Memory B cell (primary cell): ENCODE measurements around the gene EPHA6.

Source experiments
- ATAC-seq: fragments of 150-1000 bp; cut with Tn5 transposase; 2 replicates; pipeline ENCODE4 v1.10.0; 2021; ENCODE audit warnings: low read depth, mild to moderate bottlenecking, moderate library complexity
- DNase-seq, 2 donors: peaks; one replicate each; pipeline ENCODE4 v3.0.0; 2022; ENCODE audit warnings: low spot score in 2 of 2
- H3K27ac Mint-ChIP-seq: one replicate; pipeline ENCODE4 v1.8.0; 2022; ENCODE audit warnings: mild to moderate bottlenecking, moderate library complexity, mixed read lengths
- H3K27me3 Mint-ChIP-seq: one replicate; pipeline ENCODE4 v1.8.0; 2022; ENCODE audit warnings: mixed read lengths
- H3K36me3 Mint-ChIP-seq: one replicate; pipeline ENCODE4 v1.8.0; 2022; ENCODE audit warnings: mild to moderate bottlenecking, mixed read lengths
- H3K4me1 Mint-ChIP-seq: one replicate; pipeline ENCODE4 v1.8.0; 2022; ENCODE audit warnings: mixed read lengths
- H3K4me3 Mint-ChIP-seq: one replicate; pipeline ENCODE4 v1.8.0; 2022; ENCODE audit warnings: mild to moderate bottlenecking, moderate library complexity, mixed read lengths
- H3K9me3 Mint-ChIP-seq: one replicate; pipeline ENCODE4 v1.8.0; 2022; ENCODE audit warnings: mixed read lengths

EPHA6 gene

DNA sequence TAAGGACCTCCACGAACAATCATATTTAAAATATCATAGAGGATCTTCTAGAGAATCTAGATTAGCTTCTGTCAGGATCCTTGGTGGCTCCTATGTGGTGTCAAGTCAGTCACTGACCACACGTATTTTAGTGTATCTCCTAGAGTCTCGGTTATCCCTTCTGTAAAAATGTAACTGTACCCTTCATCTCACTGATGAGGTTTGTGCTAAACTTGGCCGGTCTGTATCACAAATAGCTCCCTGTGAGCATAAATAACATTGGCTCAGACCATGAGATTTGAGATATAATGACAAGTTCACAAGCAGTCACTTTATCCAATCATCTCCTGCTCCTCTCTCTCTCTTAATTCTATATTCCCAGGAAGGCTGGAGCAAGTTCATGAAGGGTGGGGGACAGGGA is 856.6 kb downstream of the EPHA6 start:
- DNase-seq (no peak), ATAC-seq (no peak)
- Mint-ChIP-seq H3K27ac (no peak overlapping the region), H3K4me3 (no peak overlapping the region), H3K4me1 (no peaks in the 10 kb centered on the region), H3K9me3 (no peaks in the 10 kb centered on the region), H3K27me3 (no peaks in the 10 kb centered on the region), H3K36me3 (no peaks in the 10 kb centered on the region)

- no peaks in the 10 kb centered on the region for H3K36me3 Mint-ChIP-seq
- H3K27ac Mint-ChIP-seq, result no peak overlapping the region
- no peak for ATAC-seq
- H3K27me3 Mint-ChIP-seq, result no peaks in the 10 kb centered on the region
- H3K4me3 Mint-ChIP-seq, result no peak overlapping the region
- DNase-seq, result no peak
- H3K9me3 Mint-ChIP-seq, result no peaks in the 10 kb centered on the region
- no peaks in the 10 kb centered on the region for H3K4me1 Mint-ChIP-seq
Observed at GRCh38 chr3:97673357-97673997, 859.1 kb downstream of the EPHA6 start.

DNA sequence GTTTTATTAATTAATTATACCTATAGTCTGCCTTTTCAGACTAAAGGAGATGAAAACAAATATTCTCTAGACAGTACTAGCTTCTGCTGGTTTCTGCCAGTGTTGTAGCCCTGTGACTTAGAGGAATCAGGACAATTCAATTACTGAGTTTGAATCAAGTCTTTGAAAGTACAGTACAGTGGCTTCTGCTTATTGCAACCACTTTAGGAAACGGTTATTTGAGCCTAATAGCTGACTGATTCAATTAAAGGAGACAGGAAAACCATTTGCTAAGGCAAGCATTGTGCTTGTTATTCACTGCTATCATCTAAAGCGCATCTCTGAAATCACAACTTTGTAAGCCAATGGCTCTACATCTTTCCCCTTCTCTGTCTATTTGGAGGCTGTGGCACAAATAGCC is 860.1 kb downstream of the EPHA6 start:
- no peak overlapping the region for H3K4me3 Mint-ChIP-seq
- H3K36me3 Mint-ChIP-seq, result no peaks in the 10 kb centered on the region
- H3K4me1 Mint-ChIP-seq, result no peaks in the 10 kb centered on the region
- H3K9me3 Mint-ChIP-seq, result no peaks in the 10 kb centered on the region
- H3K27ac Mint-ChIP-seq, result no peak overlapping the region
- no peaks in the 10 kb centered on the region for H3K27me3 Mint-ChIP-seq
- ATAC-seq, result no peak
- DNase-seq, result no peak

GRCh38 chr3:97680210-97680609 is 865.8 kb downstream of the EPHA6 start:
- no peaks in the 10 kb centered on the region for H3K4me1 Mint-ChIP-seq
- H3K4me3 Mint-ChIP-seq, result no peak overlapping the region
- no peaks in the 10 kb centered on the region for H3K9me3 Mint-ChIP-seq
- H3K27me3 Mint-ChIP-seq, result no peaks in the 10 kb centered on the region
- no peak overlapping the region for H3K27ac Mint-ChIP-seq
- H3K36me3 Mint-ChIP-seq, result no peaks in the 10 kb centered on the region
- no peak for DNase-seq
- no peak for ATAC-seq

- H3K4me1 Mint-ChIP-seq, result no peaks in the 10 kb centered on the region
- no peaks in the 10 kb centered on the region for H3K27me3 Mint-ChIP-seq
- H3K4me3 Mint-ChIP-seq, result no peak overlapping the region
- ATAC-seq (no peak), DNase-seq (no peak)
- H3K27ac Mint-ChIP-seq, result no peak overlapping the region
- no peaks in the 10 kb centered on the region for H3K36me3 Mint-ChIP-seq
- H3K9me3 Mint-ChIP-seq, result no peaks in the 10 kb centered on the region
Observed at GRCh38 chr3:97680696-97681095, 866.3 kb downstream of the EPHA6 start.

- Mint-ChIP-seq H3K27me3 (no peaks in the 10 kb centered on the region), H3K4me3 (no peak overlapping the region), H3K4me1 (no peaks in the 10 kb centered on the region), H3K9me3 (no peaks in the 10 kb centered on the region), H3K36me3 (no peaks in the 10 kb centered on the region), H3K27ac (no peak overlapping the region)
- no peak for ATAC-seq
- DNase-seq, result no peak
Observed at GRCh38 chr3:97684490-97684889, 870.1 kb downstream of the EPHA6 start.

GRCh38 chr3:97686258-97686657 is 871.9 kb downstream of the EPHA6 start:
- no peaks in the 10 kb centered on the region for H3K27me3 Mint-ChIP-seq
- no peak overlapping the region for H3K4me3 Mint-ChIP-seq
- peaks cover 3% of the 10 kb centered on the region for H3K9me3 Mint-ChIP-seq
- no peak overlapping the region for H3K27ac Mint-ChIP-seq
- no peaks in the 10 kb centered on the region for H3K4me1 Mint-ChIP-seq
- DNase-seq (no peak), ATAC-seq (no peak)
- H3K36me3 Mint-ChIP-seq, result no peaks in the 10 kb centered on the region

- Mint-ChIP-seq H3K9me3 (peaks cover 3% of the 10 kb centered on the region), H3K4me1 (no peaks in the 10 kb centered on the region), H3K27ac (no peak overlapping the region), H3K4me3 (no peak overlapping the region), H3K27me3 (no peaks in the 10 kb centered on the region), H3K36me3 (no peaks in the 10 kb centered on the region)
- DNase-seq, result no peak
- no peak for ATAC-seq
Observed at GRCh38 chr3:97687734-97688133, 873.3 kb downstream of the EPHA6 start.

- Mint-ChIP-seq H3K4me3 (no peak overlapping the region), H3K27me3 (peaks cover 3% of the 10 kb centered on the region), H3K9me3 (peaks cover 3% of the 10 kb centered on the region), H3K4me1 (no peaks in the 10 kb centered on the region), H3K36me3 (no peaks in the 10 kb centered on the region), H3K27ac (no peak overlapping the region)
- ATAC-seq, result no peak
- DNase-seq, result no peak
Observed at GRCh38 chr3:97689111-97689510, 874.7 kb downstream of the EPHA6 start.

- no peak for ATAC-seq
- no peak overlapping the region for H3K27ac Mint-ChIP-seq
- peaks cover 3% of the 10 kb centered on the region for H3K27me3 Mint-ChIP-seq
- H3K9me3 Mint-ChIP-seq, result peaks cover 3% of the 10 kb centered on the region
- DNase-seq, result no peak
- H3K36me3 Mint-ChIP-seq, result no peaks in the 10 kb centered on the region
- H3K4me1 Mint-ChIP-seq, result no peaks in the 10 kb centered on the region
- H3K4me3 Mint-ChIP-seq, result no peak overlapping the region
Observed at GRCh38 chr3:97689962-97690361, 875.6 kb downstream of the EPHA6 start.

DNA sequence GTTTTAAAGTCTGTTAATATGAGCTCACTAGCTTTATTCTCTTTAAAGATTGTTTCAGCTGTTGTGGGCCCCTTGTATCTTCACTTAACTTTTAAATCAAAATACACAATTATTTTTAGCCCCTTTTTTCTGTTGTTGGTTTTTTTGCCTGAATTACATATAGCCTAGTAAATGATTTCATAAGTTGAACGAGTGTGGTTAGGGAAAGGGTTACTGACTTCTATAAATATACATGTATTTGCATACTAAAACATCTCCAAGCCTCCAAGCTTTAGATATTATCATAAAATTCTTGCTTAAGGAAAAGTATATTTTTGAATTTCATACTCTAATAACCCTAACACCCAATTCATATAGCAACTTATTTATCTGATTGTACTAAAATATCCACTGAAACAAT is 877.0 kb downstream of the EPHA6 start:
- DNase-seq, result no peak
- no peak for ATAC-seq
- Mint-ChIP-seq H3K4me3 (no peak overlapping the region), H3K36me3 (no peaks in the 10 kb centered on the region), H3K4me1 (no peaks in the 10 kb centered on the region), H3K27me3 (peaks cover 6% of the 10 kb centered on the region), H3K27ac (no peak overlapping the region), H3K9me3 (peaks cover 3% of the 10 kb centered on the region)

GRCh38 chr3:97692389-97692788 is 878.0 kb downstream of the EPHA6 start:
- Mint-ChIP-seq H3K4me3 (no peak overlapping the region), H3K4me1 (no peaks in the 10 kb centered on the region), H3K9me3 (peaks cover 3% of the 10 kb centered on the region), H3K27me3 (peaks cover 6% of the 10 kb centered on the region), H3K36me3 (no peaks in the 10 kb centered on the region), H3K27ac (no peak overlapping the region)
- DNase-seq (no peak), ATAC-seq (no peak)

DNA sequence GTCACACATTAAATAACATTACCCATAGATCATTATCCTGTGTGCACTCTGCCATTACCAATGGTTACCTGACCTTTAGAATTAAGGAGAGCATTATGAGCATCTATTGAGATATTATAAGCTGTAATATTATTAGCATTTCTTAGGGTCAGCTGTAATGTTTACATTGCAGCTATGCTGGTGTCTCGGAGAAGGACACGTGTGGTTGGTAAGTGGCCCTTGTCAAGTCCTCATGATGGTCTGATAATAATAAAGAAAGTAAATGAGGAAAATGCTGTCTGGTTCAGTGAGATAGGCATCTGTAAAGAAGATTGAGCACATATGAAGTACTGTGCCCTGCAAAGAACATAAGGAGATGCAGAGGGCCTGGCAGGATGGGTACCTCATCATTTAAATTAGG is 878.4 kb downstream of the EPHA6 start:
- no peak for ATAC-seq
- Mint-ChIP-seq H3K27ac (no peak overlapping the region), H3K4me3 (no peak overlapping the region), H3K4me1 (no peaks in the 10 kb centered on the region), H3K9me3 (peaks cover 3% of the 10 kb centered on the region), H3K36me3 (no peaks in the 10 kb centered on the region), H3K27me3 (peaks cover 6% of the 10 kb centered on the region)
- no peak for DNase-seq

DNA sequence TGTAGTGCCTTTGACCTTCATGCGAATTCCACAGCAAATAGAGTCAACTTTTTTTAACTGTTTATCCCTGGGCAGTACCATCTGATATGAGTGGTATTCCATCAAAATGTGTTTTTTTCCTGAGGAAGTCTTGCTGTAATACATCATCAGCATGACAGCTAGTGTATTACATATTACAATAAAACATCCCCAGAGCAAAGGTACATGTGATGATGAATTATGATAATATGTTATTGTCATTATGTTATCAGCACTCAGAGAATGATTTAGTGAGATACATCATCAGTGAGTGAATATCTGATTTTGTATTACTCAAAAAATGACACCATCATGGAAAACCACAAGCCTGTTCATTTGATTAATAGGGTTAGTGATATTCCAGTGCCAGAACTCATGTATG is 880.5 kb downstream of the EPHA6 start:
- Mint-ChIP-seq H3K4me3 (no peak overlapping the region), H3K36me3 (no peaks in the 10 kb centered on the region), H3K9me3 (peaks cover under 1% of the 10 kb centered on the region), H3K27me3 (peaks cover 6% of the 10 kb centered on the region), H3K4me1 (no peaks in the 10 kb centered on the region), H3K27ac (no peak overlapping the region)
- ATAC-seq (no peak), DNase-seq (no peak)

DNA sequence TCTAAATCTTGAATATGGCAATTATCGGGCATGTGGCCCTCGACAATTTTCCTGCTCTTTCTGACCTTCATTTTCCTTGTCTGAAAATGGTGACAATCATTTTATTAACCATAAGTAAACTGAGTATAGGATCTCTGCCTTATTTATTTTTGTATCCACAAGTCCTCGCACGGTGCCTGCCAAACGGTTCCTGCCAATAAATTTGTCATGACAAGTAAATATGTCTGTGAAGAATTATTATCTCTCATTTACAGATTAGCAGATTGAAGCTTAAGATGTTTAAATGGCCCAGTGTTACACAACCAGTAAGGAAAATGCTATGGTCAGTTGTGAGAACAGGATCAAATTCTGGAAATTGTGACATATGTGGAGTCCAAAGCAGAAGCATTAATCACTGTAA is 884.3 kb downstream of the EPHA6 start:
- Mint-ChIP-seq H3K27ac (no peak overlapping the region), H3K4me1 (no peaks in the 10 kb centered on the region), H3K27me3 (peaks cover 8% of the 10 kb centered on the region), H3K36me3 (no peaks in the 10 kb centered on the region), H3K4me3 (no peak overlapping the region), H3K9me3 (no peaks in the 10 kb centered on the region)
- DNase-seq (no peak), ATAC-seq (no peak)
